Stimulated activated CD8-positive, alpha-beta memory T cell treated with anti-CD3 and anti-CD28 coated beads, Interleukin-15, amount 100 ng/mL, for 1 hour (primary cell): ENCODE results near the gene MED14.

Source experiments
- DNase-seq: peaks from one replicate; pipeline ENCODE4 v3.0.0-alpha.2; 2020; ENCODE audit warnings: low read depth

MED14 gene

DNA sequence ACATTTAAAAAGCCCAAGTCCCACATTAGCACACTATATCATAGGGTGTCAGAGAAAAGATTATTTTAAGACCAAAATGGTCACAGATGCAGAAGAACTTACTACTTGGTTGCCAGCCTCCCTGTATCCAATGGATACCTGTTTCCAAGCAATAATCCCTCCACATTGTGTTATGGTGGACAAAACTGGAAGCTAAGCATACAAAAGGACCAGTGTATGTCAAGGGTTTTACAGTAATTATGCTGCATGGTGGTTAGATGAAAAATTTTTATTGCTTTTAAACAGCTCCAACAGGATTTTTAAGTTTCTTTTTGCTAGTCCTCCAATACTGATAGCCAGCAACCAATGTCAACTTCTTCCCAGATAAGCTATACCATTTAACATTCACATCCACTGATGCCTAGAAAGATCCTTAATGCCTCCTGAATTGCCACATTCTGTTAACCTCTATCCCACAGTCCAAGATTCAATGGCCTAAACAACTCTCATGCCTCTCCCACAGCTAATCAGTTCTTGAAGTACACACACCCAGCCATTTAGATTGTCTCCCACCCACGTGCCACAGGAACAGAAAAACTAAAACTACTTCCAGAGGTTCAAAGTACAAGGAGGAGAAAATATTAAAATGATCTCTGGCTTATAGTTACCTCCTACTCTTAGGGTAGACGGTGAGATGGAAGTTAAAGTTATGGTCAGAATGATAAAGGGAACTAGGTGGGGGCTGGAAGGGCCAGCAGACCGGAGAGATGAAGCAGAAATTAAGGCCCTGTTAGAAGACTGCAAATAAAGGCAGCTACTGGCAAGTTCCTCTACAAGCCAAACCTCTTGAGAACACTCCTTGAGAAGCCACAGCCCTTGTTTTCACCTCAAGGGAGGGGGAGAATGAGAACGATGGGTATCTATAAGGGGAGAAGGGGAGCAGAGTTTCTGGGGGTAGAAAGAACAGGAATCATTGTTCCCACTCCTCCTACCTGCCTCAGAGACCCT lies 5.5 kb downstream of the MED14 start:
- DNase-seq: no peak

DNA sequence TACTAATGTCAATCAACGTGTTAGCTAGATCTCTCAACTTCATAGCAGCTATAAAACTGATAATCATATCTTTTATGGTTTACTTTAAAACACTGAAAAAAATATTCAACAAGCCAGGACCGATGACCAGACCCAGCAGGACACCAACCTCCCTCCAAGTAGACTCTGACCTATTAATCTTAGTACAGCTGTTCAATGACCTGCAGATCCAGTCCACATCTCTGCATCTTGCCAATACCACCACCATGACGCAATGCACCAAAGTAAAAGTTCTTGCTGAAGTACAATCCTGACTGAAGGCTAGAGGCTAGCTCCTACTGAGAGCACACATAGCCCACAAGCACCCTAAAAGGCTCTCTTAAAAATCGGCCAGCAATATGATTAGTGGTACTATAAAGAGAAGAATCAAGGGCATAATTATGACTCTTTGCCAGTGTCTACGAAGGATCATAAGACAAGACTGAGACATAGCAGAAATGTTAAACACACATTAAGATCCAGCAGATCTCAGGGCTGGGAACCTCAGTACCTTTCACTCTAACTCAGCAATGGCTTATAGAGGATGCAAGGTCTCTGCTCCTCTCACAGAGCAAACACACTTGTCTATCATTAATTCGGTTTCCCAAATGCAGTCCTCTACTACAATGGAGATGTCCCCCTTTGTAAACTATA lies 7.6 kb downstream of the MED14 start:
- DNase-seq: no peak

- DNase-seq: no peak
Measured at GRCh38 chrX:40727093-40727492, 8.2 kb downstream of the MED14 start.

GRCh38 chrX:40722930-40723329 lies 12.4 kb downstream of the MED14 start:
- DNase-seq: no peak

DNA sequence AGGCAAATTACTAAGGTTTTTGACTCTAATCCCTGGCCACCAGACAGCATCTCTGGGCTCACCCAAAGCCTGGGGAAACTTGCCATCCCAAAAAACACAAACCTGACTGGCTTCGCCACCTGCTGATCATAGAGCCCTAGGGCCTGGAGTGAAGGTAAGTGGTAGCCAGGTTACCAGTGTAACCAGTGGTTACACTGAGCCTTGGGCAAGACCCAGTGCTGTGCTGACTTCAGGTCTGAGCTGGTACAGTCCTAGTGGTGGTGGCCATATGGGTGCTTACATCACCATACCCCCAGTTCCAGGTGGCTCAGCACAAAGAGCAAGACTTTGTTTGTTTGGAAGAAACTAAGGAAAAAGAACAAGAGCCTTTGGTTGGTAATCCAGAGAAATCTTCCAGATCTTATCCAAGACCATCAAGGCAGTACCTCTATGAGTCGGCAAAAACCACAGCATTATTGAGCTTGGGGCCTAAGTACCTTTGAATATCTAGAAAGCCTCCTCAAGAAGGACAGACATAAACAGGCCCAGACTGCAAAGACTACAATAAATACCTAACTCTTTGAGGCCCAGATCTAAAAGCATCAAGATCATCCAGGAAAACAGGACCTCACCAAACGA lies 13.7 kb downstream of the MED14 start:
- DNase-seq: no peak

DNA sequence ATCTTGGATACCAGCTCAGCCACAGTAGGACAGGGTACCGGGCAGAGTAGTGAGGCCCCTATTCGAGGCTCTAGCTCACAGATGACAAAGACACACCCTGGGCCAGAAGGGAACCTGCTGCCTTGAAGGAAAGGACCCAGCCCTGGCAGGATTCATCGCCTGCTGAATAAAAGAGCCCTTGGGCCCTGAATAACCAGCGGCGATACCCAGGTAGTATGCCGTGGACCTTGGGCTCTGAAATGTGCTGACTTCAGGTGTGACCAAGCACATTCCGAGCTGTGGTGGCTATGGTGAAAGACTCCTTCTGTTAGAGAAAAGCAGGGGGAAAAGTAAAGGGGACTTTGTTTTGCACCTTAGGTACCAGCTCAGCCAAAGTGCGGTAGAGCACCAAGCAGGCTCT lies 14.6 kb downstream of the MED14 start:
- DNase-seq: no peak

- DNase-seq: no peak
Measured at GRCh38 chrX:40720339-40720738, 15.0 kb downstream of the MED14 start.

- no peak for DNase-seq
Measured at GRCh38 chrX:40719731-40720130, 15.6 kb downstream of the MED14 start.

DNA sequence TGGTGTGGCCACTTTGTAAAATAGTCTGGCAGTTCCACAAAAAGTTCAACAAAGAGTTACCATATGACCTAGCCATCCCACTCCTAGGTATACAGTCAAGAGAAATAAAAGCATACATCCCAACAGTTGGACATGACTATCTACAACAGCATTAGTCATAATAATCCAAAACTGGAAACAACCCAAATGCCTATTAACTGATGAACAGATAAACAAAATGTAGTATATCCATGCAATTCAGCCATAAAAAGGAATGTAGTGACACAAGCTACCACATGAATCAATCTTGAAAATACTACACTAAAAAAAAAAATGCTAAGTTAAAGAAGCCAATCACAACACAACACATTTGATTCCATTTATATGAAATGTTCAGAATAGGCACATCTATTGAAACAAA lies 16.1 kb downstream of the MED14 start:
- DNase-seq: no peak

GRCh38 chrX:40709395-40709794 lies 25.9 kb downstream of the MED14 start:
- DNase-seq: no peak

GRCh38 chrX:40705658-40706312 lies 29.6 kb downstream of the MED14 start:
- DNase-seq: no peak

- no peak for DNase-seq
Measured at GRCh38 chrX:40700640-40701342, 34.6 kb downstream of the MED14 start.

DNA sequence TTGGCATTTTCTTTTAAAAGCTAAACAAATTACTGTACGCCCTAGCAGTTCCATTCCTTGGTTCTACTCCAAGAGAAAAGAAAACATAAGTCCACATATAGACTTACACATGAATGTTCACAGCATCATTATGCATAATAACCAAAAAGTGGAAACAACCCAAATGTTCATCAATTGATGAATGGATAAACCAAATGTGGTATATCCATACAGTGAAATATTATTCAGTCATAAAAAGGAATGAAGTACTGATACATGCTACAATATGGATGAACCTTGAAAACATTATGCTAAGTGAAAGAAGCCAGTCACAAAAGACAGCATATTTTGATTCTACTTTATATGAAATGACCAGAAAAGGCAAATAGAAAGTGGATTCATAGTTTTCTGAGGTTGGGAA lies 36.5 kb downstream of the MED14 start:
- DNase-seq: no peak

DNA sequence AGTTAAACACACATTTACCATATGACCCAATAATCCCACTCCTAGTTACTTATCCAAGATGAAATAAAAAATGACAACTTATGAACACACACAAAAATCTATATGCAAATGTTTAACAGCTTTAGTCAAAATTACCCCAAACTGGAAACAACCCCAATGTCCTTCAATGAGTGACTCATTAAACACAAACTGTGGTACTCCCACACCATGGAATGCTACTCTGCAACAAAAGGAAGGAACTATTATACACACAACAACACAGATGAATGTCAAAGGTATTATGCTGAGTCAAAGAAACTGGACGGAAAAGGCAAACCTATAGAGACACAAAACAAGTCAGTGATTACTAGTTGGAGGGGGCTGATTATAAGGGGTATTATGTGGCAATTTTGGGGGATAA lies 40.5 kb downstream of the MED14 start:
- no peak for DNase-seq

DNA sequence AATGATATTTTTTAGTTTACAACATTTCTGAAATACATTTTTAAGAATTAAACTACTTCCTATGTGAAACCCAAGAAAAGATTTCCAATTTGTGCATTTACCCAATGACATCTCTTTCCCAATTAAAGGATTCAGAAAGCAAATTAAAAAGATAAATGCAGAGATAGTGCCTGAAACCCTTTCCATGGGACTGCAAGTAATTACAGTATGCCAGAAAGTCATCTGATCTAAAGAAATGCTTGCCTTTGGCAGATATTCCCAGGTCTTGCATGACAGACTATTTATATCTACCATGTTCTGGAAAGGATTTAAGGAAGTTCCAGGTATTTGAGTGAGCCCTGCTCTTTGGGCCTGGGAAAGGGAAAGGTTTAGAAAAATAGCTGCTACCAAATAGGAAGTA lies 46.4 kb downstream of the MED14 start:
- no peak for DNase-seq

GRCh38 chrX:40687169-40687568 lies 48.2 kb downstream of the MED14 start:
- DNase-seq: no peak

DNA sequence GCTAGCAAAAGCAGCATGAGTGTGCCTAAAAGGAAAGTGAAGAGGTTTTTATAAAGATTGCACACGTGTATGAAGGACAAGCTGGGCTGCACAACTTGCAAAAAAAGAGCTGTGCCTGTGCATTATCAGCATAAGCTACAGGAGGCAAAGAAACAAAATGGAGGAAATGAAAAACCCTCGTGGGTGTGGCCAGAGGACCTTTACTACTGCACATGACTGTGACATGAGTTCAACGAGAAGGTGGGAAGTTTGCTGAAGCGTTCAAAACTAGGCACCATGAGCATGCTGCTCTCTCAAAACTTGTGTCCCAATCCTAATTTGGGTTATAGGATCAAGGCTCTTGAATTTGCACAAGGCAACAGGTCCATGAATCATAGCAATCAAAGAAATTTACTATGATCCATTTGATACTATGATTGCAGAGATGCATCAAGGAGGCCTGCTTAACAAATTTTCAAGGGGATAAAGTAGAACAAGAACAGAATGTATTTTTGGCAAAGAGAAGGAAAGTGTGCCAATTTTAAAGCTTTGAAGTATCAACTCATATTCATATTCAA lies 49.9 kb downstream of the MED14 start:
- DNase-seq: no peak

DNA sequence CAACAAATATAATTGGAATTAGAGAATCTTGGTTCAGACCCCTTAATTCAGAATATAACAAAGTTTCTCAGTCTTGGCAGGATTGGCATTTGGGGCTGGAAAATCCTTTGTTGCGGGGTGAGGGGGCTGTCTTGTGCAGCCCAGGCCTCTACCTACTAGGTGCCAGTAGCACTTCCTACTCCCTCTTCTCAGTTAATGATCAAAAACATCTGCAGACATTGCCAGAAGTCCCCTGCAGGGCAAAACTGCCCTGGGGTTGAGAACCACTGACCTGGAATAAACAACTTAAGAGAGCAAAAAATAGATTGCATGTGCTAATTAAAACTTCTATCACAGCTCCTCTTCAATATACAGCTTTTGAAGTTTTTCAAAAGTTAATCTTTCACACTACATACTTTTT lies 51.2 kb downstream of the MED14 start:
- DNase-seq: no peak

DNA sequence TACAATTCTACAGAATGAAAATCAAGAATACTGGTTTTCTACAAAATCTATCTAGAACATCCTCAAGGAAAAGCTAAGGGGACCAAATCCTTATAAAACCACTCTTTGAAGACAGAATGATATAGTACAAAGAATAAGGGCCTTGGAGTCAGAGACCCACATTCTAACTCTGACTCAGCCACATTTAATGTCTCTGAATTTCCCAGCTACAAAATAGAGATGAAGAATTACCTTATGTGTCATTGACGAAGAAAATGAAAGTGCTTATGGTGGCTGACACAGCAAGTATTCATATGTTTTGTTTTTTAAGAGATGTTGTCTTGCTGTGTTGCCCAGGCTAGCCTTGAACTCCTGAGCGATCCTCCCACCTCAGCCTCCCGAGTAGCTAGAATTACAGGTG lies 52.1 kb downstream of the MED14 start:
- no peak for DNase-seq

GRCh38 chrX:40671126-40671525 lies 64.2 kb downstream of the MED14 start:
- no peak for DNase-seq

DNA sequence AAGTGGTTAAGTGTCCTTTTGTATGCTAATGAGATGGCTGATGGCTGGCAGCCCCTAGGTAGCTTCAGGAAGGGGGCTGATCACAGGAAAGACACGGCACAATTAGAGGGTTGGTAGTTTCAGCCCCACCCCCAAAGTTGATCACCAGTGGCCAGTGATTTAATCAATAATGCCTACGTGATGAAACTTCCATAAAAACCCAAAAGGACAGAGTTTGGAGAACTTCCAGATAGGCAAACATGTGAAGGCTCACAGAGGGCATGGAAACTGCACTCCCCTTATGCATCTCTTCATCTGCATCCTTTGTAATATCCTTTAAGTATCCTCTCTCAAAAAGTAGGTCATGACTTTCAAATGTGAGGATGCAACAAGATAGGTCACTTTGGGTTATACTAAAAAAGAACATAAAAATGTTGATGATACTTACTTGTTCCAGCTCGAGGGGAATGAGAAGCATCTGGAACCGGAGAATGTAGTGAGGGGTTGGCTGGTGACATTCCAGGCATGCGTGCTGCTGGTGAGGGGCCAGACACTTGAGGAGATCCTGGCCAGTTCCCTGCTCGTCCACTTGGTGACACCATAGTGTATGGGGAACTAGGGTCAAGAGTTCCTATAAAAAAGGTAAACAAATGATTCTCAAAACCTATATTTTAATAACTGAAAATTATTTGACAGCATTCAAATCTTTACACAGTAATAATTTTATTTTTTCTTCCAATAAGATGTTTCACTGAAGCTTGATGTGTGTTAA lies 71.3 kb downstream of the MED14 start:
- DNase-seq: no peak
